GM21786 (cell line): ENCODE measurements around the gene ICAM3.

ENCODE experiments used
- ATAC-seq: cut with Tn5 transposase; IDR thresholded peaks from one replicate; pipeline ENCODE4 v1.9.1; 2021; ENCODE audit not compliant: unreplicated experiment

ICAM3 gene

GRCh38 chr19:10321417-10321797 is 18.0 kb downstream of the ICAM3 start:
- ATAC-seq = no peak

GRCh38 chr19:10320602-10321416 is 18.6 kb downstream of the ICAM3 start:
- ATAC-seq = no peak

GRCh38 chr19:10318807-10319682 is 20.4 kb downstream of the ICAM3 start:
- ATAC-seq = no peak

GRCh38 chr19:10317857-10318462 is 21.5 kb downstream of the ICAM3 start:
- ATAC-seq = no peak

- ATAC-seq = no peak
Observed at GRCh38 chr19:10317045-10317856, 22.2 kb downstream of the ICAM3 start.

GRCh38 chr19:10316229-10317044 is 23.0 kb downstream of the ICAM3 start:
- ATAC-seq = no peak

GRCh38 chr19:10315335-10316214 is 23.8 kb downstream of the ICAM3 start, which contains the start of gene FDX2:
TSS of gene FDX2 (minus strand) at chr19:10316015. CDS start at chr19:10315996, 19 bp downstream.
- ATAC-seq = no peak

GRCh38 chr19:10309423-10309822 is 30.0 kb downstream of the ICAM3 start, which contains the start of gene ZGLP1:
TSS of gene ZGLP1 (minus strand) at chr19:10309815.
- ATAC-seq = no peak

- ATAC-seq = no peak
Observed at GRCh38 chr19:10306327-10306726, 33.1 kb downstream of the ICAM3 start.

- ATAC-seq = no peak
Observed at GRCh38 chr19:10305139-10305806, 34.2 kb downstream of the ICAM3 start.

GRCh38 chr19:10299545-10300458 is 39.6 kb downstream of the ICAM3 start:
- ATAC-seq = no peak

GRCh38 chr19:10295847-10296591 is 43.4 kb downstream of the ICAM3 start:
- ATAC-seq = no peak

GRCh38 chr19:10295305-10295846 is 44.0 kb downstream of the ICAM3 start:
- peak; percentile 46 for ATAC-seq

- ATAC-seq = no peak
Observed at GRCh38 chr19:10294368-10294697, 45.1 kb downstream of the ICAM3 start.

GRCh38 chr19:10293637-10294367 is 45.6 kb downstream of the ICAM3 start:
- no peak for ATAC-seq
